K562 (cell line): ENCODE data around the gene TGFB1I1. TPM values are rescaled to one million over a fixed set of nuclear protein-coding genes. Genes with fewer than 3 reads are reported as not detected.

Experiments
- BCL6 ChIP-seq: fragments of 250-450 bp; sonication (Bioruptor Pico); IDR thresholded peaks from 2 replicates; pipeline ENCODE4 v1.4.0; 2020
- BRCA1 ChIP-seq, 2 experiments: fragments of 450-650 bp in 1 of 2; sonication (generic) in 1 of 2; formaldehyde crosslinking in 1 of 2; IDR thresholded peaks; 2 replicates each; pipeline versions ENCODE4 v1.5.0 to v1.6.1; 2017 to 2020; ENCODE audit warnings: mild to moderate bottlenecking in 1 of 2, missing genetic modification reagents in 1 of 2
- CREB3L1 ChIP-seq: fragments of 450-650 bp; IDR thresholded peaks from 2 replicates; pipeline ENCODE4 v1.6.1; 2014; ENCODE audit warnings: low read depth, mild to moderate bottlenecking, moderate library complexity, borderline replicate concordance
- CREM ChIP-seq: IDR thresholded peaks from 2 replicates; pipeline ENCODE4 v1.6.1; 2014; ENCODE audit warnings: antibody characterized with exemption, low read depth
- EP400 ChIP-seq: fragments of 450-650 bp; IDR thresholded peaks from 2 replicates; pipeline ENCODE4 v1.6.1; 2017; ENCODE audit warnings: antibody characterized with exemption, mild to moderate bottlenecking, moderate library complexity
- ETV5 ChIP-seq: sonication (generic); formaldehyde crosslinking; IDR thresholded peaks from 2 replicates; pipeline ENCODE4 v1.4.0; 2020; ENCODE audit warnings: low read depth, mild to moderate bottlenecking, missing genetic modification reagents
- FOXJ3 ChIP-seq: sonication (generic); formaldehyde crosslinking; IDR thresholded peaks from 2 replicates; pipeline ENCODE4 v1.4.0; 2020; ENCODE audit warnings: mild to moderate bottlenecking, missing genetic modification reagents
- HDGF ChIP-seq: fragments of 450-650 bp; IDR thresholded peaks from 2 replicates; pipeline ENCODE4 v1.6.1; 2016
- JUND ChIP-seq, 2 experiments: IDR thresholded peaks; 2 replicates in 1 of 2; 3 replicates in 1 of 2; pipeline ENCODE4 v1.6.1; 2011; ENCODE audit warnings: borderline replicate concordance in 2 of 2, low read depth in 2 of 2, low read length in 2 of 2, improper control_type of control experiment in 1 of 2, missing biosample characterization in 1 of 2, missing genetic modification characterization in 1 of 2, missing genetic modification reagents in 1 of 2
- KAT8 ChIP-seq: fragments of 450-650 bp; IDR thresholded peaks from 2 replicates; pipeline ENCODE4 v1.6.1; 2016; ENCODE audit warnings: low read depth, mild to moderate bottlenecking
- RFX5 ChIP-seq: IDR thresholded peaks from 2 replicates; pipeline ENCODE4 v1.6.1; 2011; ENCODE audit warnings: low read depth, mild to moderate bottlenecking, improper control_type of control experiment, low read length
- SMARCC2 ChIP-seq: fragments of 450-650 bp; IDR thresholded peaks from 2 replicates; pipeline ENCODE4 v1.6.1; 2017; ENCODE audit warnings: antibody characterized with exemption, moderate library complexity, mild to moderate bottlenecking, low read depth
- STAT5B ChIP-seq: fragments of 250-450 bp; sonication (Bioruptor Pico); IDR thresholded peaks from 2 replicates; pipeline ENCODE4 v1.8.0; 2021; ENCODE audit warnings: mild to moderate bottlenecking, inconsistent platforms
- USF2 ChIP-seq: sonication (generic); formaldehyde crosslinking; IDR thresholded peaks from 2 replicates; pipeline ENCODE4 v1.5.0; 2020; ENCODE audit warnings: missing genetic modification reagents
- ZBTB7A ChIP-seq: IDR thresholded peaks from 2 replicates; pipeline ENCODE4 v1.6.1; 2011; ENCODE audit warnings: low read depth, mild to moderate bottlenecking, low read length, moderate library complexity, borderline replicate concordance; ENCODE audit not compliant: control insufficient read depth
- ZEB2 ChIP-seq: fragments of 450-650 bp; IDR thresholded peaks from 2 replicates; pipeline ENCODE4 v1.6.1; 2016
- ZKSCAN1 ChIP-seq: fragments of 150-350 bp; IDR thresholded peaks from 2 replicates; pipeline ENCODE4 v1.6.1; 2016; ENCODE audit warnings: low read depth, low read length
- ZNF143 ChIP-seq: sonication (generic); formaldehyde crosslinking; IDR thresholded peaks from 2 replicates; pipeline ENCODE4 v1.9.0; 2022; ENCODE audit warnings: mild to moderate bottlenecking, missing genetic modification reagents
- ZNF280A ChIP-seq: fragments of 450-650 bp; IDR thresholded peaks from 2 replicates; pipeline ENCODE4 v1.6.1; 2018; ENCODE audit warnings: mild to moderate bottlenecking, low read depth; ENCODE audit not compliant: partially characterized antibody
- ZNF512 ChIP-seq: IDR thresholded peaks from 2 replicates; pipeline ENCODE4 v1.6.1; 2016; ENCODE audit warnings: missing genetic modification characterization, missing compliant biosample characterization
- ZNF695 ChIP-seq: fragments of 450-650 bp; formaldehyde crosslinking; IDR thresholded peaks from 2 replicates; pipeline ENCODE4 v1.4.0; 2020; ENCODE audit warnings: mild to moderate bottlenecking, moderate library complexity
- ZNF764 ChIP-seq: fragments of 250-450 bp; sonication (Bioruptor Pico); IDR thresholded peaks from 2 replicates; pipeline ENCODE4 v1.4.0; 2020; ENCODE audit warnings: low read depth, mild to moderate bottlenecking, moderate library complexity
- polyA plus RNA-seq, 8 experiments: library from polyadenylated mRNA; depleted of rRNA in 4 of 8; stranded (reverse) in 5 of 8; unstranded in 3 of 8; fragments of >200 nt; fragmentation: Nextera tagmentation in 2 of 8; fragmentation: Illumina TruSeq in 1 of 8; extraction: Ambion mirVana in 2 of 8; extraction: Trizol in 1 of 8; gene quantifications; 2 replicates each; pipeline versions ENCODE4 v1.2.1 to v1.2.3, GENCODE V29; 2011 to 2014; ENCODE audit warnings: inconsistent platforms in 1 of 8, missing spikeins in 1 of 8
- total RNA-seq, 7 experiments: library from RNA; depleted of rRNA in 6 of 7; stranded (reverse); fragments of >200 nt in 6 of 7; fragmentation: Illumina TruSeq in 2 of 7; extraction: Trizol in 2 of 7; gene quantifications; 2 replicates each; pipeline versions ENCODE4 v1.2.1 to v1.2.3, GENCODE V29; 2011 to 2021; ENCODE audit warnings: low replicate concordance in 1 of 7

Gene TGFB1I1
- total and polyA plus RNA-seq, 9 of the 15 experiments (the other 6 are each of a cell fraction or from before 2014, with no cell fraction given), result 0.04 to 0.91 (median 0.19) TPM

GRCh38 chr16:31459687-31460581, 12.0 kb upstream of the TGFB1I1 start (continued):
- TF ChIP-seq ETV5 (CRISPR knock-in tag) (peak; percentile 45; the same call in 1 of the 2 replicates), JUND (IDR thresholded peaks at IDR 0.05; ENCODE audit: borderline replicate concordance, low read depth, low read length) (peak; percentile 63), JUND (tag; IDR thresholded peaks at IDR 0.05; ENCODE audit: borderline replicate concordance, low read depth, low read length) (peak; percentile 29; the same call in 1 of the 3 replicates), CREM (peak; percentile 76), FOXJ3 (no peak), ZNF280A (no peak), STAT5B (no peak), RFX5 (no peak), ZNF764 (CRISPR knock-in tag) (no peak), ZKSCAN1 (no peak), EP400 (no peak), ZEB2 (no peak), USF2 (CRISPR knock-in tag) (no peak), ZBTB7A (no peak), BRCA1 (IDR thresholded peaks at IDR 0.05) (no peak), BRCA1 (CRISPR knock-in tag; IDR thresholded peaks at IDR 0.05) (no peak), HDGF (no peak), SMARCC2 (0 out of 2 replicates have a peak, but pooled peaks have one; percentile 36), BCL6 (CRISPR knock-in tag) (peak; percentile 66; the same call in 1 of the 2 replicates), ZNF143 (CRISPR knock-in tag) (no peak), ZNF695 (CRISPR knock-in tag) (no peak), ZNF512 (tag) (no peak), KAT8 (no peak), CREB3L1 (peak; percentile 11; the same call in 1 of the 2 replicates)
